Thyroid gland (tissue), 4 donors: Measurements from ENCODE around the gene IRS2.

Experiments
- CTCF ChIP-seq, 6 experiments: fragments of 200-600 bp in 3 of 6; fragments of 450-650 bp in 3 of 6; sonication (generic) in 3 of 6; IDR thresholded peaks; one replicate each; pipeline ENCODE4 v1.5.1; 2016 to 2019; ENCODE audit warnings: antibody characterized with exemption in 6 of 6, mild to moderate bottlenecking in 2 of 6, inconsistent platforms in 1 of 6, moderate library complexity in 1 of 6
- POLR2A ChIP-seq, 2 donors: fragments of 450-650 bp; IDR thresholded peaks; one replicate each; pipeline ENCODE4 v1.6.1; 2017; ENCODE audit warnings: antibody characterized with exemption in 2 of 2, mild to moderate bottlenecking in 2 of 2, moderate library complexity in 1 of 2

GRCh38 chr13:109743706-109744453 is 42.5 kb downstream of the IRS2 start:
- TF ChIP-seq CTCF (IDR thresholded peaks at IDR 0.05) = no peak
- TF ChIP-seq POLR2A (IDR thresholded peaks at IDR 0.05) = no peak
